K562 (cell line): Measurements from ENCODE around the gene AMMECR1L. TPM values are rescaled to one million over a fixed set of nuclear protein-coding genes. Genes with fewer than 3 reads are reported as not detected.

Experiments
- ATAC-seq: fragments of 200-7000 bp; cut with Tn5 transposase; 3 replicates; pipeline ENCODE4 v1.9.1; 2020; ENCODE audit warnings: moderate library complexity
- BruUV-seq: library from RNA; stranded (reverse); fragments of 400-500 nt; replicated peaks from 2 replicates; lab custom pipeline; 2021; lab: Mats Ljungman, UMichigan
- CTCF ChIA-PET: fragments of 300-600 bp; formaldehyde crosslinking; extraction: SDS; loops from one replicate; lab custom pipeline; 2021; ENCODE audit warnings: low intra/inter-chr PET ratio; lab: Yijun Ruan, JAX
- POLR2A ChIA-PET: fragments of 300-600, 350-650 bp; sonication (Branson Sonifier 250); formaldehyde crosslinking; extraction: SDS; loops from one replicate; lab custom pipeline; 2021; ENCODE audit warnings: antibody characterized with exemption, inconsistent platforms; lab: Yijun Ruan, JAX
- DNase-seq, 4 experiments: peaks; one replicate each; pipeline versions ENCODE4 v3.0.0 to v3.0.0-alpha.2; 2011 to 2018; ENCODE audit warnings: low spot score in 3 of 4, mixed read lengths in 3 of 4; ENCODE audit errors: extremely low read depth in 1 of 4
- FAIRE-seq: peaks from 2 replicates; lab custom pipeline; 2011; peaks lifted over from hg19 to GRCh38; lab: Jason Lieb, UNC
- H2AFZ ChIP-seq: 2 replicates; pipeline ENCODE4 v1.6.0; 2011; ENCODE audit warnings: low read depth, low read length, control low read depth, inconsistent platforms
- H3K27ac ChIP-seq: fragments of 200-600 bp; 3 replicates; pipeline ENCODE4 v1.8.0; 2011; ENCODE audit warnings: low read depth, mild to moderate bottlenecking, control low read depth, inconsistent platforms, low read length, moderate library complexity, mixed read lengths; ENCODE audit errors: extremely low read depth
- H3K27me3 ChIP-seq, 2 experiments: fragments of 300-600 bp in 1 of 2; 2 replicates in 1 of 2; 3 replicates in 1 of 2; pipeline versions ENCODE4 v1.6.0 to v1.8.0; 2011; ENCODE audit warnings: inconsistent platforms in 2 of 2, low read length in 2 of 2, mild to moderate bottlenecking in 1 of 2, mixed read lengths in 1 of 2, moderate library complexity in 1 of 2; ENCODE audit not compliant: control insufficient read depth in 2 of 2, insufficient read depth in 2 of 2
- H3K36me3 ChIP-seq: fragments of 300-600 bp; 3 replicates; pipeline ENCODE4 v1.8.0; 2011; ENCODE audit warnings: mild to moderate bottlenecking, low read length, inconsistent platforms; ENCODE audit not compliant: control insufficient read depth, insufficient read depth
- H3K4me1 ChIP-seq, 2 experiments: fragments of 200-600 bp in 1 of 2; replicated peaks in 1 of 2; 2 replicates in 1 of 2; 3 replicates in 1 of 2; pipeline versions ENCODE4 v1.5.1 to v1.8.0; 2011; ENCODE audit warnings: inconsistent platforms in 2 of 2, low read length in 2 of 2, mild to moderate bottlenecking in 1 of 2, mixed read lengths in 1 of 2, moderate library complexity in 1 of 2; ENCODE audit not compliant: control insufficient read depth in 2 of 2, insufficient read depth in 2 of 2
- H3K4me2 ChIP-seq: 2 replicates; pipeline ENCODE4 v1.6.1; 2011; ENCODE audit warnings: low read length, control low read depth, inconsistent platforms, mixed read lengths; ENCODE audit not compliant: insufficient read depth
- H3K4me3 ChIP-seq: fragments of 200-600 bp; sonication (generic), shearing (Covaris generic); 2 replicates; pipeline ENCODE4 v1.5.1; 2016; ENCODE audit warnings: control low read depth, inconsistent platforms
- H3K79me2 ChIP-seq: fragments of 200-600 bp; 3 replicates; pipeline ENCODE4 v1.8.0; 2011; ENCODE audit warnings: low read length, inconsistent platforms; ENCODE audit not compliant: control insufficient read depth, insufficient read depth
- H3K9ac ChIP-seq, 2 experiments: 2 replicates each; pipeline versions ENCODE4 v1.6.0 to v1.6.1; 2011; ENCODE audit warnings: low read depth in 2 of 2, low read length in 2 of 2, control low read depth in 1 of 2, inconsistent platforms in 1 of 2, mild to moderate bottlenecking in 1 of 2, mixed read lengths in 1 of 2; ENCODE audit not compliant: insufficient read depth in 1 of 2
- H3K9me1 ChIP-seq: one replicate; pipeline ENCODE4 v1.6.0; 2011; ENCODE audit warnings: inconsistent platforms, mild to moderate bottlenecking, low read length, moderate library complexity; ENCODE audit not compliant: control insufficient read depth, insufficient read depth
- H3K9me3 ChIP-seq: replicated peaks from 2 replicates; pipeline ENCODE4 v1.5.1; 2011; ENCODE audit warnings: low read depth, low read length, inconsistent platforms; ENCODE audit not compliant: control insufficient read depth, insufficient read depth
- H4K20me1 ChIP-seq: replicated peaks from 2 replicates; pipeline ENCODE4 v1.6.1; 2011; ENCODE audit warnings: low read length, inconsistent platforms, mixed read lengths; ENCODE audit not compliant: control insufficient read depth, insufficient read depth
- NRF1 ChIP-seq, 2 experiments: fragments of 450-650 bp; IDR thresholded peaks in 1 of 2; conservative IDR thresholded peaks in 1 of 2; 2 replicates each; pipeline ENCODE4 v1.6.1; 2014; ENCODE audit warnings: mild to moderate bottlenecking in 2 of 2
- USF1 ChIP-seq: sonication (generic); formaldehyde crosslinking; IDR thresholded peaks from 2 replicates; pipeline ENCODE4 v1.9.0; 2022; ENCODE audit warnings: mild to moderate bottlenecking, missing genetic modification reagents
- ZNF174 ChIP-seq: fragments of 250-450 bp; sonication (Bioruptor Pico); IDR thresholded peaks from 2 replicates; pipeline ENCODE4 v1.4.0; 2020; ENCODE audit warnings: mild to moderate bottlenecking
- WGBS: fragments of 100-300 bp; shearing (Covaris generic); methylation state at CpG from one replicate; pipeline ENCODE4 v1.1.6; 2016; ENCODE audit warnings: low coverage, mixed read lengths; ENCODE audit not compliant: insufficient coverage; ENCODE audit errors: missing lambda C conversion rate; 5-methylcytosine and 5-hydroxymethylcytosine counted together
- in situ Hi-C: fragments of 300-500 bp; cut with MboI; formaldehyde crosslinking; loops from 4 replicates; pipeline ENCODE4 v1.15.0; 2018; ENCODE audit warnings: inconsistent platforms, mixed read lengths
- intact Hi-C: fragments of 100-400 bp; cut with micrococcal nuclease; formaldehyde crosslinking; loops from 2 replicates; pipeline ENCODE4 v1.14.2; 2022
- polyA plus RNA-seq, 8 experiments: library from polyadenylated mRNA; depleted of rRNA in 4 of 8; stranded (reverse) in 5 of 8; unstranded in 3 of 8; fragments of >200 nt; fragmentation: Nextera tagmentation in 2 of 8; fragmentation: Illumina TruSeq in 1 of 8; extraction: Ambion mirVana in 2 of 8; extraction: Trizol in 1 of 8; gene quantifications; 2 replicates each; pipeline versions ENCODE4 v1.2.1 to v1.2.3, GENCODE V29; 2011 to 2014; ENCODE audit warnings: inconsistent platforms in 1 of 8, missing spikeins in 1 of 8
- total RNA-seq, 7 experiments: library from RNA; depleted of rRNA in 6 of 7; stranded (reverse); fragments of >200 nt in 6 of 7; fragmentation: Illumina TruSeq in 2 of 7; extraction: Trizol in 2 of 7; gene quantifications; 2 replicates each; pipeline versions ENCODE4 v1.2.1 to v1.2.3, GENCODE V29; 2011 to 2021; ENCODE audit warnings: low replicate concordance in 1 of 7
- TF ChIP-seq, protein P1 (sequence below): fragments of 450-650 bp; IDR thresholded peaks from 2 replicates; pipeline ENCODE4 v1.6.1; 2016; ENCODE audit warnings: mild to moderate bottlenecking, moderate library complexity
- TF ChIP-seq, protein P2 (sequence below): fragments of 450-650 bp; IDR thresholded peaks from 2 replicates; pipeline ENCODE4 v1.6.1; 2016; ENCODE audit warnings: low read depth, mild to moderate bottlenecking, moderate library complexity
- TF ChIP-seq, protein P3 (sequence below): fragments of 450-650 bp; IDR thresholded peaks from 2 replicates; pipeline ENCODE4 v1.6.1; 2016

AMMECR1L gene
- total and polyA plus RNA-seq, 9 of the 15 experiments (the other 6 are each of a cell fraction or from before 2014, with no cell fraction given), result 3.7 to 15.3 (median 9.1) TPM

- in situ Hi-C loops, result no loop called here
- peak overlapping the region; percentile 23 to 79; a peak in 2 of 4 replicates for H3K9ac ChIP-seq
- peaks cover 33% of the 10 kb centered on the region for H3K79me2 ChIP-seq
- no peaks in the 10 kb centered on the region for H3K9me3 ChIP-seq
- H3K27me3 ChIP-seq, result no peaks in the 10 kb centered on the region
- peaks cover 8% of the 10 kb centered on the region; the same call in 1 of the 2 replicates for H4K20me1 ChIP-seq
- H3K9me1 ChIP-seq, result peaks cover 4% of the 10 kb centered on the region
- FAIRE-seq (peak; percentile 82), DNase-seq (peak; percentile 69 to 91 (median 72)), ATAC-seq (peak; percentile 62)
- no peak overlapping the region for H3K4me3 ChIP-seq
- BruUV-seq, result no TSS peak
- 9% methylated on average over 8 of the region's 8 CpGs for WGBS
- H3K27ac ChIP-seq, result peak overlapping the region; percentile 36; the same call in 1 of the 3 replicates
- ChIA-PET CTCF (no interaction called here), POLR2A (interaction anchor here (0.6 to 1.1 kb wide), 4 partner anchors 9 to 830 kb away, joined by 3 to 4 read pairs (median 3); no protein-coding TSS in a partner anchor)
- H3K36me3 ChIP-seq, result peaks cover 30% of the 10 kb centered on the region
- intact Hi-C loops, result loop anchor here (5.0 kb wide), 3 partner anchors 168 to 373 kb away; partner anchors contain the start of genes SAP130 and UGGT1
- peak overlapping the region; percentile 64 for H2AFZ ChIP-seq
- H3K4me2 ChIP-seq, result peak overlapping the region; percentile 36; the same call in 1 of the 2 replicates
- H3K4me1 ChIP-seq, result peaks cover 28 to 29% of the 10 kb centered on the region in 2 experiments
- TF ChIP-seq, protein P1, sequence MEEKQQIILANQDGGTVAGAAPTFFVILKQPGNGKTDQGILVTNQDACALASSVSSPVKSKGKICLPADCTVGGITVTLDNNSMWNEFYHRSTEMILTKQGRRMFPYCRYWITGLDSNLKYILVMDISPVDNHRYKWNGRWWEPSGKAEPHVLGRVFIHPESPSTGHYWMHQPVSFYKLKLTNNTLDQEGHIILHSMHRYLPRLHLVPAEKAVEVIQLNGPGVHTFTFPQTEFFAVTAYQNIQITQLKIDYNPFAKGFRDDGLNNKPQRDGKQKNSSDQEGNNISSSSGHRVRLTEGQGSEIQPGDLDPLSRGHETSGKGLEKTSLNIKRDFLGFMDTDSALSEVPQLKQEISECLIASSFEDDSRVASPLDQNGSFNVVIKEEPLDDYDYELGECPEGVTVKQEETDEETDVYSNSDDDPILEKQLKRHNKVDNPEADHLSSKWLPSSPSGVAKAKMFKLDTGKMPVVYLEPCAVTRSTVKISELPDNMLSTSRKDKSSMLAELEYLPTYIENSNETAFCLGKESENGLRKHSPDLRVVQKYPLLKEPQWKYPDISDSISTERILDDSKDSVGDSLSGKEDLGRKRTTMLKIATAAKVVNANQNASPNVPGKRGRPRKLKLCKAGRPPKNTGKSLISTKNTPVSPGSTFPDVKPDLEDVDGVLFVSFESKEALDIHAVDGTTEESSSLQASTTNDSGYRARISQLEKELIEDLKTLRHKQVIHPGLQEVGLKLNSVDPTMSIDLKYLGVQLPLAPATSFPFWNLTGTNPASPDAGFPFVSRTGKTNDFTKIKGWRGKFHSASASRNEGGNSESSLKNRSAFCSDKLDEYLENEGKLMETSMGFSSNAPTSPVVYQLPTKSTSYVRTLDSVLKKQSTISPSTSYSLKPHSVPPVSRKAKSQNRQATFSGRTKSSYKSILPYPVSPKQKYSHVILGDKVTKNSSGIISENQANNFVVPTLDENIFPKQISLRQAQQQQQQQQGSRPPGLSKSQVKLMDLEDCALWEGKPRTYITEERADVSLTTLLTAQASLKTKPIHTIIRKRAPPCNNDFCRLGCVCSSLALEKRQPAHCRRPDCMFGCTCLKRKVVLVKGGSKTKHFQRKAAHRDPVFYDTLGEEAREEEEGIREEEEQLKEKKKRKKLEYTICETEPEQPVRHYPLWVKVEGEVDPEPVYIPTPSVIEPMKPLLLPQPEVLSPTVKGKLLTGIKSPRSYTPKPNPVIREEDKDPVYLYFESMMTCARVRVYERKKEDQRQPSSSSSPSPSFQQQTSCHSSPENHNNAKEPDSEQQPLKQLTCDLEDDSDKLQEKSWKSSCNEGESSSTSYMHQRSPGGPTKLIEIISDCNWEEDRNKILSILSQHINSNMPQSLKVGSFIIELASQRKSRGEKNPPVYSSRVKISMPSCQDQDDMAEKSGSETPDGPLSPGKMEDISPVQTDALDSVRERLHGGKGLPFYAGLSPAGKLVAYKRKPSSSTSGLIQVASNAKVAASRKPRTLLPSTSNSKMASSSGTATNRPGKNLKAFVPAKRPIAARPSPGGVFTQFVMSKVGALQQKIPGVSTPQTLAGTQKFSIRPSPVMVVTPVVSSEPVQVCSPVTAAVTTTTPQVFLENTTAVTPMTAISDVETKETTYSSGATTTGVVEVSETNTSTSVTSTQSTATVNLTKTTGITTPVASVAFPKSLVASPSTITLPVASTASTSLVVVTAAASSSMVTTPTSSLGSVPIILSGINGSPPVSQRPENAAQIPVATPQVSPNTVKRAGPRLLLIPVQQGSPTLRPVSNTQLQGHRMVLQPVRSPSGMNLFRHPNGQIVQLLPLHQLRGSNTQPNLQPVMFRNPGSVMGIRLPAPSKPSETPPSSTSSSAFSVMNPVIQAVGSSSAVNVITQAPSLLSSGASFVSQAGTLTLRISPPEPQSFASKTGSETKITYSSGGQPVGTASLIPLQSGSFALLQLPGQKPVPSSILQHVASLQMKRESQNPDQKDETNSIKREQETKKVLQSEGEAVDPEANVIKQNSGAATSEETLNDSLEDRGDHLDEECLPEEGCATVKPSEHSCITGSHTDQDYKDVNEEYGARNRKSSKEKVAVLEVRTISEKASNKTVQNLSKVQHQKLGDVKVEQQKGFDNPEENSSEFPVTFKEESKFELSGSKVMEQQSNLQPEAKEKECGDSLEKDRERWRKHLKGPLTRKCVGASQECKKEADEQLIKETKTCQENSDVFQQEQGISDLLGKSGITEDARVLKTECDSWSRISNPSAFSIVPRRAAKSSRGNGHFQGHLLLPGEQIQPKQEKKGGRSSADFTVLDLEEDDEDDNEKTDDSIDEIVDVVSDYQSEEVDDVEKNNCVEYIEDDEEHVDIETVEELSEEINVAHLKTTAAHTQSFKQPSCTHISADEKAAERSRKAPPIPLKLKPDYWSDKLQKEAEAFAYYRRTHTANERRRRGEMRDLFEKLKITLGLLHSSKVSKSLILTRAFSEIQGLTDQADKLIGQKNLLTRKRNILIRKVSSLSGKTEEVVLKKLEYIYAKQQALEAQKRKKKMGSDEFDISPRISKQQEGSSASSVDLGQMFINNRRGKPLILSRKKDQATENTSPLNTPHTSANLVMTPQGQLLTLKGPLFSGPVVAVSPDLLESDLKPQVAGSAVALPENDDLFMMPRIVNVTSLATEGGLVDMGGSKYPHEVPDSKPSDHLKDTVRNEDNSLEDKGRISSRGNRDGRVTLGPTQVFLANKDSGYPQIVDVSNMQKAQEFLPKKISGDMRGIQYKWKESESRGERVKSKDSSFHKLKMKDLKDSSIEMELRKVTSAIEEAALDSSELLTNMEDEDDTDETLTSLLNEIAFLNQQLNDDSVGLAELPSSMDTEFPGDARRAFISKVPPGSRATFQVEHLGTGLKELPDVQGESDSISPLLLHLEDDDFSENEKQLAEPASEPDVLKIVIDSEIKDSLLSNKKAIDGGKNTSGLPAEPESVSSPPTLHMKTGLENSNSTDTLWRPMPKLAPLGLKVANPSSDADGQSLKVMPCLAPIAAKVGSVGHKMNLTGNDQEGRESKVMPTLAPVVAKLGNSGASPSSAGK, result peak; percentile 26; the same call in 1 of the 2 replicates
- TF ChIP-seq, protein P2, sequence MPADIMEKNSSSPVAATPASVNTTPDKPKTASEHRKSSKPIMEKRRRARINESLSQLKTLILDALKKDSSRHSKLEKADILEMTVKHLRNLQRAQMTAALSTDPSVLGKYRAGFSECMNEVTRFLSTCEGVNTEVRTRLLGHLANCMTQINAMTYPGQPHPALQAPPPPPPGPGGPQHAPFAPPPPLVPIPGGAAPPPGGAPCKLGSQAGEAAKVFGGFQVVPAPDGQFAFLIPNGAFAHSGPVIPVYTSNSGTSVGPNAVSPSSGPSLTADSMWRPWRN, result no peak
- TF ChIP-seq, protein P3, sequence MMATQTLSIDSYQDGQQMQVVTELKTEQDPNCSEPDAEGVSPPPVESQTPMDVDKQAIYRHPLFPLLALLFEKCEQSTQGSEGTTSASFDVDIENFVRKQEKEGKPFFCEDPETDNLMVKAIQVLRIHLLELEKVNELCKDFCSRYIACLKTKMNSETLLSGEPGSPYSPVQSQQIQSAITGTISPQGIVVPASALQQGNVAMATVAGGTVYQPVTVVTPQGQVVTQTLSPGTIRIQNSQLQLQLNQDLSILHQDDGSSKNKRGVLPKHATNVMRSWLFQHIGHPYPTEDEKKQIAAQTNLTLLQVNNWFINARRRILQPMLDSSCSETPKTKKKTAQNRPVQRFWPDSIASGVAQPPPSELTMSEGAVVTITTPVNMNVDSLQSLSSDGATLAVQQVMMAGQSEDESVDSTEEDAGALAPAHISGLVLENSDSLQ, result peak; percentile 96
- TF ChIP-seq ZNF174 (CRISPR knock-in tag), result no peak
- TF ChIP-seq NRF1 (conservative IDR thresholded peaks at IDR 0.05 in 1 of 2, IDR thresholded peaks at IDR 0.05 in 1 of 2), result peak; percentile 56 to 62
- peak; percentile 44; the same call in 1 of the 2 replicates for TF ChIP-seq USF1 (CRISPR knock-in tag)
Observed at GRCh38 chr2:127859712-127860085, 26.1 kb downstream of the AMMECR1L start.
